ENCODE measurements around the gene GPR132. TPM values are rescaled to one million over a fixed set of nuclear protein-coding genes. Genes with fewer than 3 reads are reported as not detected.

The GPR132 gene
- polyA plus RNA-seq, 2 of the 4 experiments (the other 2 are of a cell fraction) = 0.18 to 0.19 TPM

GRCh38 chr14:105050551-105050897 lies 14.7 kb downstream of the GPR132 start:
- Histone ChIP-seq H3K4me3 (no peak overlapping the region), H3K27ac (peak overlapping the region in 1 of 2 experiments; percentile 25; a peak in 1 of 6 replicates), H3K4me2 (no peak overlapping the region), H3K9me3 (no peaks in the 10 kb centered on the region), H3K4me1 (0 out of 3 replicates have a peak, but pooled peaks cover 3% of the 10 kb centered on the region)
- WGBS (ENCODE audit: missing lambda C conversion rate) = 66% methylated on average over 10 of the region's 10 CpGs
- POLR2A ChIA-PET = no interaction called here
- CTCF ChIA-PET = interaction anchor here (0.8 to 1.5 kb wide), 3 partner anchors 37 to 117 kb away, joined by 3 to 7 read pairs (median 4); no protein-coding TSS in a partner anchor
- FAIRE-seq = no peak
- DNase-seq (ENCODE audit: low read depth in 1 of 2, low spot score in 1 of 2) = no peak
- no peak; a peak in 1 of 6 replicates for ATAC-seq
- TF ChIP-seq EP300 (IDR thresholded peaks at IDR 0.05) (no peak), FOSL2 (IDR thresholded peaks at IDR 0.05) (no peak), FOSL2 (CRISPR knock-in tag; IDR thresholded peaks at IDR 0.05) (no peak), ELK1 (IDR thresholded peaks at IDR 0.05; ENCODE audit: low read depth, low read length) (no peak), NPAS2 (CRISPR knock-in tag; IDR thresholded peaks at IDR 0.05; ENCODE audit: borderline replicate concordance) (no peak), TFCP2L1 (CRISPR knock-in tag; IDR thresholded peaks at IDR 0.05) (no peak), RCOR1 (IDR thresholded peaks at IDR 0.05; ENCODE audit: low read depth, low read length) (no peak), HOXB13 (CRISPR knock-in tag; IDR thresholded peaks at IDR 0.05; ENCODE audit: low read depth) (no peak), REST (IDR thresholded peaks at IDR 0.05) (no peak), ATOH8 (CRISPR knock-in tag; IDR thresholded peaks at IDR 0.05; ENCODE audit: low read depth) (no peak), BCL3 (IDR thresholded peaks at IDR 0.05) (no peak), USF2 (IDR thresholded peaks at IDR 0.05) (no peak), KDM5A (IDR thresholded peaks at IDR 0.05) (no peak)

- ATAC-seq = no peak
- H3K4me1 ChIP-seq = 0 out of 3 replicates have a peak, but pooled peaks cover 3% of the 10 kb centered on the region
- ChIA-PET POLR2A (no interaction called here), CTCF (interaction anchor here (0.8 to 1.5 kb wide), 3 partner anchors 36 to 117 kb away, joined by 3 to 7 read pairs (median 4); no protein-coding TSS in a partner anchor)
- H3K9me3 ChIP-seq = no peaks in the 10 kb centered on the region
- H3K4me3 ChIP-seq = no peak overlapping the region
- H3K4me2 ChIP-seq = no peak overlapping the region
- H3K27ac ChIP-seq = peak overlapping the region in 1 of 2 experiments; percentile 25; a peak in 1 of 6 replicates
- no peak for FAIRE-seq
- no peak for DNase-seq (ENCODE audit: low read depth in 1 of 2, low spot score in 1 of 2)
- WGBS (ENCODE audit: missing lambda C conversion rate) = 84% methylated on average over 18 of the region's 25 CpGs
- TF ChIP-seq CHD2 (IDR thresholded peaks at IDR 0.05; ENCODE audit: low read length, partially characterized antibody) (no peak), SMC3 (IDR thresholded peaks at IDR 0.05) (no peak), POLR2AphosphoS2 (conservative IDR thresholded peaks at IDR 0.05; ENCODE audit: low read length) (no peak), CBX8 (IDR thresholded peaks at IDR 0.05) (no peak), HOXA7 (CRISPR knock-in tag; IDR thresholded peaks at IDR 0.05) (no peak), ESRRA (IDR thresholded peaks at IDR 0.05; ENCODE audit: borderline replicate concordance, low read length) (no peak), ZSCAN20 (CRISPR knock-in tag; IDR thresholded peaks at IDR 0.05) (no peak), EHF (CRISPR knock-in tag; IDR thresholded peaks at IDR 0.05) (no peak), NPAS2 (CRISPR knock-in tag; IDR thresholded peaks at IDR 0.05; ENCODE audit: borderline replicate concordance) (no peak), USF2 (IDR thresholded peaks at IDR 0.05) (no peak), PBX3 (IDR thresholded peaks at IDR 0.05) (no peak), SREBF2 (IDR thresholded peaks at IDR 0.05) (no peak), RNF2 (IDR thresholded peaks at IDR 0.05; ENCODE audit: borderline replicate concordance, low read depth) (no peak), FOXS1 (CRISPR knock-in tag; IDR thresholded peaks at IDR 0.05) (no peak)
These were observed 15.3 kb downstream of the GPR132 start for GRCh38 chr14:105049753-105050550.

Data from A549 (cell line).